Endothelial cell of umbilical vein (primary cell): ENCODE data around the gene TBPL1. TPM values are rescaled to one million over a fixed set of nuclear protein-coding genes. Genes with fewer than 3 reads are reported as not detected.

Experiments used
- BruUV-seq: library from RNA; stranded (reverse); fragments of 400-500 nt; replicated peaks from 2 replicates; lab custom pipeline; 2021; lab: Mats Ljungman, UMichigan
- CTCF ChIA-PET: fragments of 300-600, 350-600 bp; sonication (Branson Sonifier 250); formaldehyde crosslinking; loops from one replicate; lab custom pipeline; 2021; ENCODE audit warnings: antibody characterized with exemption, inconsistent platforms; lab: Charles Lee
- POLR2A ChIA-PET: fragments of 300-600, 350-600 bp; sonication (Branson Sonifier 250); formaldehyde crosslinking; loops from one replicate; lab custom pipeline; 2021; ENCODE audit warnings: antibody characterized with exemption, inconsistent platforms; lab: Charles Lee
- DNase-seq: peaks from one replicate; pipeline ENCODE4 v3.0.0-alpha.2; 2011; ENCODE audit warnings: low read depth, low spot score
- FAIRE-seq: peaks from 2 replicates; lab custom pipeline; 2011; peaks lifted over from hg19 to GRCh38; lab: Jason Lieb, UNC
- H2AFZ ChIP-seq: 2 replicates; pipeline ENCODE4 v1.6.0; 2012; ENCODE audit warnings: low read depth, low read length, control low read depth, inconsistent platforms
- H3K27ac ChIP-seq: 2 replicates; pipeline ENCODE4 v1.5.1; 2011; ENCODE audit warnings: low read depth, mild to moderate bottlenecking, control low read depth, low read length, moderate library complexity; ENCODE audit not compliant: insufficient read depth
- H3K27me3 ChIP-seq, 2 experiments: 2 replicates each; pipeline versions ENCODE4 v1.6.0 to v1.6.1; 2011; ENCODE audit warnings: low read length in 2 of 2, mixed read lengths in 1 of 2; ENCODE audit not compliant: control insufficient read depth in 2 of 2, insufficient read depth in 2 of 2
- H3K36me3 ChIP-seq, 2 experiments: 2 replicates in 1 of 2; 3 replicates in 1 of 2; pipeline ENCODE4 v1.5.1; 2011; ENCODE audit warnings: low read length in 2 of 2, mild to moderate bottlenecking in 1 of 2, moderate library complexity in 1 of 2; ENCODE audit not compliant: control insufficient read depth in 2 of 2, insufficient read depth in 2 of 2; ENCODE audit errors: extremely low read depth in 1 of 2
- H3K4me1 ChIP-seq: 3 replicates; pipeline ENCODE4 v1.5.1; 2011; ENCODE audit warnings: mild to moderate bottlenecking, low read length; ENCODE audit not compliant: control insufficient read depth, insufficient read depth; ENCODE audit errors: extremely low read depth
- H3K4me2 ChIP-seq: 2 replicates; pipeline ENCODE4 v1.6.1; 2011; ENCODE audit warnings: low read length, control low read depth, mixed read lengths; ENCODE audit not compliant: insufficient read depth
- H3K4me3 ChIP-seq, 3 experiments: fragments of 200-600 bp in 1 of 3; sonication (generic), shearing (Covaris generic) in 1 of 3; replicated peaks in 1 of 3; 2 replicates each; pipeline ENCODE4 v1.5.1; 2011 to 2016; ENCODE audit warnings: control low read depth in 3 of 3, low read length in 3 of 3, mild to moderate bottlenecking in 2 of 3, inconsistent platforms in 1 of 3, low read depth in 1 of 3, moderate library complexity in 1 of 3; ENCODE audit not compliant: insufficient read depth in 1 of 3
- H3K79me2 ChIP-seq: 2 replicates; pipeline ENCODE4 v1.6.0; 2012; ENCODE audit warnings: low read length, inconsistent platforms; ENCODE audit not compliant: control insufficient read depth, insufficient read depth
- H3K9ac ChIP-seq: replicated peaks from 2 replicates; pipeline ENCODE3; 2011; ENCODE audit warnings: low read length, control low read depth; ENCODE audit not compliant: insufficient read depth; ENCODE audit errors: extremely low read depth
- H3K9me1 ChIP-seq: replicated peaks from 3 replicates; pipeline ENCODE4 v1.6.0; 2011; ENCODE audit warnings: mild to moderate bottlenecking, low read length; ENCODE audit not compliant: control insufficient read depth, insufficient read depth; ENCODE audit errors: extremely low read depth
- H3K9me3 ChIP-seq: replicated peaks from 2 replicates; pipeline ENCODE4 v1.5.1; 2012; ENCODE audit warnings: low read length, inconsistent platforms; ENCODE audit not compliant: control insufficient read depth, insufficient read depth
- H4K20me1 ChIP-seq: replicated peaks from 2 replicates; pipeline ENCODE3; 2011; ENCODE audit warnings: mild to moderate bottlenecking, low read length; ENCODE audit not compliant: control insufficient read depth, insufficient read depth; ENCODE audit errors: extremely low read depth
- EZH2 ChIP-seq: IDR thresholded peaks from 2 replicates; pipeline ENCODE4 v1.6.1; 2012; ENCODE audit warnings: borderline replicate concordance, low read depth, mild to moderate bottlenecking, moderate library complexity, low read length, inconsistent platforms; ENCODE audit not compliant: severe bottlenecking
- FOS ChIP-seq: IDR thresholded peaks from 2 replicates; pipeline ENCODE4 v1.6.1; 2011; ENCODE audit warnings: mild to moderate bottlenecking, low read length, moderate library complexity, borderline replicate concordance; ENCODE audit not compliant: insufficient read depth
- GATA2 ChIP-seq: IDR thresholded peaks from 2 replicates; pipeline ENCODE4 v1.7.0; 2011; ENCODE audit warnings: low read depth, mild to moderate bottlenecking, moderate library complexity, mixed read lengths, low read length; ENCODE audit not compliant: insufficient read length, insufficient read depth
- JUN ChIP-seq: IDR thresholded peaks from 2 replicates; pipeline ENCODE4 v1.6.1; 2011; ENCODE audit warnings: borderline replicate concordance, low read depth; ENCODE audit not compliant: insufficient read length, insufficient read depth
- MYC ChIP-seq: IDR thresholded peaks from one replicate; pipeline ENCODE4 v1.6.1; 2011; ENCODE audit warnings: mild to moderate bottlenecking, low read depth, low read length
- POLR2A ChIP-seq: IDR thresholded peaks from 2 replicates; pipeline ENCODE4 v1.6.1; 2012; ENCODE audit warnings: low read depth, mild to moderate bottlenecking, control low read depth, low read length
- POLR2AphosphoS5 ChIP-seq: IDR thresholded peaks from 2 replicates; pipeline ENCODE4 v1.6.1; 2012; ENCODE audit warnings: low read depth, mild to moderate bottlenecking, control low read depth, low read length, moderate library complexity; ENCODE audit not compliant: insufficient read depth
- dilution Hi-C: fragments of 300-500 bp; cut with MboI; formaldehyde crosslinking; loops from one replicate; pipeline ENCODE4 v1.15.0; 2019; ENCODE audit warnings: low sequenced_read_pairs; ENCODE audit not compliant: extremely low pct_ligation_motif_present
- intact Hi-C: fragments of 100-400 bp; cut with micrococcal nuclease; formaldehyde crosslinking; loops from one replicate; pipeline ENCODE4 v1.10.0; 2022
- polyA plus RNA-seq, 4 experiments: library from polyadenylated mRNA; depleted of rRNA in 3 of 4; stranded (reverse) in 3 of 4; unstranded in 1 of 4; fragments of >200 nt; gene quantifications; 2 replicates each; pipeline versions ENCODE4 v1.2.1 to v1.2.3, GENCODE V29; 2011 to 2012; ENCODE audit warnings: missing spikeins in 1 of 4
- total RNA-seq: library from RNA; stranded (reverse); gene quantifications from 2 replicates; pipeline ENCODE4 v1.2.3, GENCODE V29; 2021
- TF ChIP-seq, protein P1 (sequence below): IDR thresholded peaks from 2 replicates; pipeline ENCODE4 v1.6.1; 2011; ENCODE audit not compliant: insufficient read depth, insufficient read length
- TF ChIP-seq, protein P2 (sequence below), 2 donors: IDR thresholded peaks; 1 replicate in 1 of 2; 2 replicates in 1 of 2; pipeline ENCODE4 v1.5.1; 2011; ENCODE audit warnings: low read length in 2 of 2, mild to moderate bottlenecking in 2 of 2, moderate library complexity in 2 of 2, control low read depth in 1 of 2, inconsistent platforms in 1 of 2, low read depth in 1 of 2; ENCODE audit not compliant: insufficient read depth in 1 of 2; ENCODE audit errors: extremely low read depth in 1 of 2

TBPL1 gene
- total and polyA plus RNA-seq, 2 donors (not counting 3 experiments of a cell fraction or from before 2014, with no cell fraction given) = 19.6 to 31.2 TPM

- no TSS peak for BruUV-seq
- H3K27ac ChIP-seq = no peak overlapping the region
- CTCF ChIA-PET = interaction anchor here (0.7 to 2.3 kb wide), 6 partner anchors 10 to 149 kb away, joined by 3 to 11 read pairs (median 8); no protein-coding TSS in a partner anchor
- no peaks in the 10 kb centered on the region for H4K20me1 ChIP-seq
- no peak overlapping the region for H3K9ac ChIP-seq
- peaks cover 7% of the 10 kb centered on the region for H3K4me1 ChIP-seq
- FAIRE-seq = no peak
- TF ChIP-seq, protein P1, sequence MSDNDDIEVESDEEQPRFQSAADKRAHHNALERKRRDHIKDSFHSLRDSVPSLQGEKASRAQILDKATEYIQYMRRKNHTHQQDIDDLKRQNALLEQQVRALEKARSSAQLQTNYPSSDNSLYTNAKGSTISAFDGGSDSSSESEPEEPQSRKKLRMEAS = no peak
- no peak for TF ChIP-seq POLR2A
- no peak for TF ChIP-seq GATA2
- TF ChIP-seq FOS = no peak
- no peak for TF ChIP-seq EZH2
- TF ChIP-seq JUN = no peak
- TF ChIP-seq, protein P2, sequence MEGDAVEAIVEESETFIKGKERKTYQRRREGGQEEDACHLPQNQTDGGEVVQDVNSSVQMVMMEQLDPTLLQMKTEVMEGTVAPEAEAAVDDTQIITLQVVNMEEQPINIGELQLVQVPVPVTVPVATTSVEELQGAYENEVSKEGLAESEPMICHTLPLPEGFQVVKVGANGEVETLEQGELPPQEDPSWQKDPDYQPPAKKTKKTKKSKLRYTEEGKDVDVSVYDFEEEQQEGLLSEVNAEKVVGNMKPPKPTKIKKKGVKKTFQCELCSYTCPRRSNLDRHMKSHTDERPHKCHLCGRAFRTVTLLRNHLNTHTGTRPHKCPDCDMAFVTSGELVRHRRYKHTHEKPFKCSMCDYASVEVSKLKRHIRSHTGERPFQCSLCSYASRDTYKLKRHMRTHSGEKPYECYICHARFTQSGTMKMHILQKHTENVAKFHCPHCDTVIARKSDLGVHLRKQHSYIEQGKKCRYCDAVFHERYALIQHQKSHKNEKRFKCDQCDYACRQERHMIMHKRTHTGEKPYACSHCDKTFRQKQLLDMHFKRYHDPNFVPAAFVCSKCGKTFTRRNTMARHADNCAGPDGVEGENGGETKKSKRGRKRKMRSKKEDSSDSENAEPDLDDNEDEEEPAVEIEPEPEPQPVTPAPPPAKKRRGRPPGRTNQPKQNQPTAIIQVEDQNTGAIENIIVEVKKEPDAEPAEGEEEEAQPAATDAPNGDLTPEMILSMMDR (IDR thresholded peaks at IDR 0.05; ENCODE audit: extremely low read depth in 1 of 2, insufficient read depth in 1 of 2, low read depth in 1 of 2, low read length in 2 of 2) = no peak
- no peak for TF ChIP-seq MYC
- no peak for TF ChIP-seq POLR2AphosphoS5
- intact Hi-C loops (no loop called here), dilution Hi-C loops (no loop called here)
- H2AFZ ChIP-seq = no peak overlapping the region
- no peaks in the 10 kb centered on the region for H3K36me3 ChIP-seq
- H3K4me3 ChIP-seq = no peak overlapping the region
- H3K9me3 ChIP-seq = no peaks in the 10 kb centered on the region
- POLR2A ChIA-PET = no interaction called here
- H3K9me1 ChIP-seq = no peaks in the 10 kb centered on the region
- peaks cover 3% of the 10 kb centered on the region for H3K79me2 ChIP-seq
- H3K4me2 ChIP-seq = no peak overlapping the region
- DNase-seq = no peak
- H3K27me3 ChIP-seq = peaks cover 13 to 17% of the 10 kb centered on the region in 2 experiments
Measured at GRCh38 chr6:133948472-133948871, 4.6 kb upstream of the TBPL1 start.
